NB4 (cell line): ENCODE results near the gene NOX5.

Experiments used
- MYC ChIP-seq: IDR thresholded peaks from 2 replicates; pipeline ENCODE4 v1.6.1; 2011; ENCODE audit warnings: low read depth, low read length
- POLR2A ChIP-seq: IDR thresholded peaks from 2 replicates; pipeline ENCODE4 v1.6.1; 2011; ENCODE audit warnings: mild to moderate bottlenecking; ENCODE audit not compliant: insufficient read length; ENCODE audit errors: extremely low read depth
- TF ChIP-seq, protein P1 (sequence below): IDR thresholded peaks from one replicate; pipeline ENCODE4 v1.5.1; 2012; ENCODE audit warnings: low read depth, low read length

DNA sequence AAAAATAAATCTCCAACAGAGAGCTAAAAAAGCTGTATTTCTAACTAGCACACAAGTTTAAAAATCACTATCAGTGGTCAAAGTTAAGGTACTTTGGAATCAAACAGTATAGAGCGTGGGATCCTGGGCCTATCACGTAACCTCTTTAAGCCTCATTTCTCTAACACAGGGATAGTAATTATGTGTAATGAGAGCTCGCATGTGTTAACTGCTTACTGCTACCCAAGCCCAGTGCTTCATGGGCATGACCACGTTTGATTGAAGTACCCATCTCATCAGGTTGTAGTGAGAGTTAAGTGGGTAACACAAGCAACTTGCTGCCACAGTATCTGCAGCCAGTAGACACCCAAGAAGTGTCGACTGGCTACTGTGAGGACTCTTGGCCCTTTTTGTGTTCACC is 28.2 kb upstream of the NOX5 start:
- TF ChIP-seq, protein P1, sequence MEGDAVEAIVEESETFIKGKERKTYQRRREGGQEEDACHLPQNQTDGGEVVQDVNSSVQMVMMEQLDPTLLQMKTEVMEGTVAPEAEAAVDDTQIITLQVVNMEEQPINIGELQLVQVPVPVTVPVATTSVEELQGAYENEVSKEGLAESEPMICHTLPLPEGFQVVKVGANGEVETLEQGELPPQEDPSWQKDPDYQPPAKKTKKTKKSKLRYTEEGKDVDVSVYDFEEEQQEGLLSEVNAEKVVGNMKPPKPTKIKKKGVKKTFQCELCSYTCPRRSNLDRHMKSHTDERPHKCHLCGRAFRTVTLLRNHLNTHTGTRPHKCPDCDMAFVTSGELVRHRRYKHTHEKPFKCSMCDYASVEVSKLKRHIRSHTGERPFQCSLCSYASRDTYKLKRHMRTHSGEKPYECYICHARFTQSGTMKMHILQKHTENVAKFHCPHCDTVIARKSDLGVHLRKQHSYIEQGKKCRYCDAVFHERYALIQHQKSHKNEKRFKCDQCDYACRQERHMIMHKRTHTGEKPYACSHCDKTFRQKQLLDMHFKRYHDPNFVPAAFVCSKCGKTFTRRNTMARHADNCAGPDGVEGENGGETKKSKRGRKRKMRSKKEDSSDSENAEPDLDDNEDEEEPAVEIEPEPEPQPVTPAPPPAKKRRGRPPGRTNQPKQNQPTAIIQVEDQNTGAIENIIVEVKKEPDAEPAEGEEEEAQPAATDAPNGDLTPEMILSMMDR = no peak
- TF ChIP-seq POLR2A (no peak), MYC (no peak)
